ENCODE measurements around the gene CNTN1.

Gene CNTN1

DNA sequence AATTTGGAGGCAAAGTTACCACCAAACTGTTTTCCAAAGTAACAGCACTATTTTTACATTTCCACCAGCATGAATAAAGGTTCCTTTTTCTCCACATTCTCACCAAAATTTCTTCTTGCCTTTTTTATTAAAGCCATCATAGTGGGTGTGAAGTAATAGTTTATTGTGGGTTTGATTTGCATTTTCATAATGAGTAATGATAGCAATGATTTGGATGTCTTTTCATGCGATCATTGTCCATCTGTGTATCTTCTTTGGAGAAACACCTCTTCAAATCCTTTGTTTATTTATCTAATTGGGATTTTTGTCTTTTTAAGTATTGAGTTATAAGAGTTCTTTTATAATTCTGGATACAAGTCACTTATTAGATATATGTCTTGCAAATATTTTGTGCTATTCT, 172.7 kb downstream of the CNTN1 start:
- no peak for DNase-seq

GRCh38 chr12:40870981-40871380, 178.7 kb downstream of the CNTN1 start:
- DNase-seq, result no peak

GRCh38 chr12:40874868-40875267, 182.6 kb downstream of the CNTN1 start:
- no peak for DNase-seq

DNA sequence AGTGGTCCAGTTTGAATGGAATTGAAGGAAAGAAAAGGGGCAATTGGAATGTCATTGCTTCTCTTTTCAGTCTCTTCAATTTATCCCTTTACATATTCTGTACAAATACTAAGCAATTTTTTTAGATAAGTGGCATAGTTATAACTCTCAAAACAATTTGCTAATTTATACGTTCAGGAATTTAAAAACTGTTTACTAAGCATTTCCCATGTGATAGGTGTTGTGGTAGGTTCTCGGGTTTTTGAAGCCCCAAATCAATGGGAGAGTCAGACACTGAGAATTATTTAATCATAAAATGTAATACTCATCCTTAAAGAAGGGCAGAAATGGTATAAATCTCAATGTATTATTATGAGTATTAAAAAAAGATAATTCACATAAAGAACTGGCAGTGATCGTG, 197.1 kb downstream of the CNTN1 start:
- no peak for DNase-seq

DNA sequence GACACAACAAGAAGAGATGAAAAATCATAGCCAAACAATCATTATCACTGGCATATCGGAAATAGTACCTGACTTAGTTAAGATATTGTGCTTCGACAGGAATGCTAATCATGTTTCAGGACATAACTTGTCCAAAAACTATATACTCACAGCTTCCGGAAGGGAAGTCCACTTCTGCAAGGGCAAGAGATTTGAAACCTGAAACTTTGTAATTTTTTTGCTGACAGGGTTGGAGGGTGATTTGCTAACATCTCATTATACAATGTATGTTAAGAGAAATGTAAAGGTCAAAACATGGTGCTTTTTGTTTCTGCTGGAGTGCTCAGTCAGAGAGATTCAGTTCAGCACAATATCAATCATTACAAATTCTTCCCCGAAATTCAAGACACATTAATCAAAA, 200.3 kb downstream of the CNTN1 start:
- no peak for DNase-seq

- no peak for DNase-seq
These were observed 206.3 kb downstream of the CNTN1 start for GRCh38 chr12:40898505-40898904.

DNA sequence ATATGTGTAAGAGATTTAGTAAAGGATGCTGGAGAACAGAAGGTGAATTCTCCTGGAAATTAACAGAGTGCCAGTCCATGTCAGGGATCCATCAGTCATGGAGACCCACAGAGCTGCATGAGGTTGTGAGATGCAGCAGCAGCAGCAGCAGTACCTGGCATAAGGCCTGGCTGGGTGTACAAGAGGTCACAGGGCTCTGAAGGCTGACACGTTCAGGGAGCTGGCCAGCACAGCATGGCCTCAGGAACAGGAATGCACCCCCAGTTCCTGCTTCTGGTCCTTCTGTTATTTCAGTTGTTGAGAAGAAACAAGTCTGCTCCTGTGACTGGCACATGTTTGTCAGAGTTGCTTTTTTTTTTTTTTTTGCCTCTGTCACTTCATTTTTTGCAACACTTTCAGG, 210.8 kb downstream of the CNTN1 start:
- DNase-seq, result no peak

DNA sequence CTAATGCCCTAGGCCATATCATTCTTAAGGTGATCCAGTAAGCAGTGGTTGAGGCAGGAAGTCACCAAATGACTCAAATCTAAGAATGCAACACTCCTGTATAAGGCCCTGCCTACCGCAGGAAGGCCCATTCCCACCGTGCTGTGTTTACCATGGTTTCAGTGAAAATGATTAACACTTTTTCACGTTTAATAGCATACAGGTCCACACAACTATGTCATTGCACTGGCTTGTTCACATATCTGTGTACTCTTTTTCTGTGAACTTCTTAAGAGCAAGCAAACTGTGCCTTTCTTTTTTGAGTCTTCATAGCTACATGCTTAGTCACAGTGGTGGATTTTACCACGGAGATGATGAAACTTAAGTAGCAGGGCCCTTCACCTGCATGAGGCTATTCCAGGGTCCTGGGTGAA, 214.9 kb downstream of the CNTN1 start:
- no peak for DNase-seq

GRCh38 chr12:40911676-40912075, 219.4 kb downstream of the CNTN1 start:
- no peak for DNase-seq

GRCh38 chr12:40915172-40915571, 222.9 kb downstream of the CNTN1 start:
- DNase-seq, result no peak

DNA sequence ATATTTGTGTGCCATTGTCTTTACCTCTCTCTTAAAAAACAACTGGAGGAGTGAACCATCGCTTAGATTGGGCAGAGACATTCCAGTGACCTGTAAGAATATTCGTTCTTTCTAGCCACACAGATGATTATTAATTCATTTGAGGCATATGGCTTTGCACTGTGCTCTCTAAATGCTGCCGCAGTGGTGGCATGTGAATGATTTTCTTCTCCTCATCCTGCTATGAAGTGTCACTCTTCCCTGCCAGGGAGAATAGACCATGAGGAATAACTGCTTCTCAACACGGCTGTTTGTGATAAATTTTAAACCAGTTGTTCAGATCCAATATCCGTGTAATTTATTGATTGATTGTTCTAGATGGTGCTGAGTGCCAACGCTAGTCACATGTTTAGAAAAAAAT, 225.3 kb downstream of the CNTN1 start:
- no peak for DNase-seq

- DNase-seq, result no peak
These were observed 229.4 kb downstream of the CNTN1 start for GRCh38 chr12:40921563-40922163.

DNA sequence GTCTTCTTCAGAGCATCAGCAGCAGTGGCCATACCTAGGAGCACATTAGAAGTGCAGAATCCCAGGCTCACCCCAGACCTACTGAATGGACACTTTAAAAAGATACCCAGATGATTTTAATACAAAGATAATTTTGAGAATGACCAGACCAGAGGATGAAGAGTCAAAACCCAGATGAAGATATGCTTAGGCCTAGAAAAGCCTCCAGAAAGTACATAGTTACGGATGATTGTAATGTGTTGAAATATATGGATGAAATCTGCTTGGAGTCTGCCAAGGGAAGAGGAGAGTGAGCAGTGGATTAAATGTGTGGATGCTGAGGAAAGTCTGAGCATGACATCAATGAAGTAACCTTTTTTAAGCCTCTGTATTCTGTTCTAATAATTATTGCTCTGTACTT, 245.7 kb downstream of the CNTN1 start:
- no peak for DNase-seq

GRCh38 chr12:40942326-40942725, 250.1 kb downstream of the CNTN1 start:
- no peak for DNase-seq

- DNase-seq, result no peak
These were observed 253.5 kb downstream of the CNTN1 start for GRCh38 chr12:40945772-40946171.

GRCh38 chr12:40946612-40947194, 254.5 kb downstream of the CNTN1 start:
- no peak for DNase-seq

- no peak for DNase-seq
These were observed 255.6 kb downstream of the CNTN1 start for GRCh38 chr12:40947797-40948196.

DNA sequence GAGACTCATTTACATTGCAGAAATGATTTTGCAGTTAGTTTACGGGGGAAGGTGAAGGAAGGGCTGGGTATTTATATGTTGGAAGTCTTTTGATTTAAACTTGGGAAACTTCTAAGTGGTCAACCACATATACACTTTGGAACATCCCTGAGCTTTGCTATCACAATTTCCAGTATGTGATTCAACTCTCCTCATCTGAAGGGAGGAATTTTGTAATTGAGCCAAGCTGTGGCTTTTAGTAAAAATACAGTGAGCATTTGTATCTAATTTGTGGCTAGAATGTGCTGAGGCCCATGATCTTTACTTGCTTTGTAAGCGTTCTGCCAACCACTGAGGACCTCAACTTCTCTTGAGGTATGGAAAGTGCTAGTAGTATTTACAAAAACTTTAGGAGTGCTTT, 260.8 kb downstream of the CNTN1 start:
- no peak for DNase-seq

DNA sequence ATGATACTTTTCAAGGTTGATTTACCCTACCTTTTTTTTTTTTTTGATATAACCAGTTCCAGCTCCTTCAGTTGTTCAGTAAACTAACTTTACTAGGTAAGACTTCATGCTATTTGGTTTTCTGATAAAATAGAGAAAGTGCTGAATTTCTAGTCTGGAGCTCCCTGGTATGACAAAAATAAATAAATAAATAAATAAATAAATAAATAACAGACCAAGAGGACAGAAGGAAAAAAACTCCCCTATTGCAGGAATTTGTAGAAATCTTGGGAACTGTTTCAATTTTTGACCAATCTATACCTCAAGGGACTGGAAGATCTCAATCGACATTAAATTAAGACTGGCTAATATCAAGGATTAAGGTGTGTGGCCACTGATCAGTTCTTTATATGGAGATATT, 265.2 kb downstream of the CNTN1 start:
- DNase-seq, result no peak

- DNase-seq, result no peak
These were observed 266.8 kb downstream of the CNTN1 start for GRCh38 chr12:40959041-40959440.

GRCh38 chr12:40963751-40964150, 271.5 kb downstream of the CNTN1 start:
- no peak for DNase-seq

- DNase-seq, result no peak
These were observed 277.6 kb downstream of the CNTN1 start for GRCh38 chr12:40969796-40970195.

DNA sequence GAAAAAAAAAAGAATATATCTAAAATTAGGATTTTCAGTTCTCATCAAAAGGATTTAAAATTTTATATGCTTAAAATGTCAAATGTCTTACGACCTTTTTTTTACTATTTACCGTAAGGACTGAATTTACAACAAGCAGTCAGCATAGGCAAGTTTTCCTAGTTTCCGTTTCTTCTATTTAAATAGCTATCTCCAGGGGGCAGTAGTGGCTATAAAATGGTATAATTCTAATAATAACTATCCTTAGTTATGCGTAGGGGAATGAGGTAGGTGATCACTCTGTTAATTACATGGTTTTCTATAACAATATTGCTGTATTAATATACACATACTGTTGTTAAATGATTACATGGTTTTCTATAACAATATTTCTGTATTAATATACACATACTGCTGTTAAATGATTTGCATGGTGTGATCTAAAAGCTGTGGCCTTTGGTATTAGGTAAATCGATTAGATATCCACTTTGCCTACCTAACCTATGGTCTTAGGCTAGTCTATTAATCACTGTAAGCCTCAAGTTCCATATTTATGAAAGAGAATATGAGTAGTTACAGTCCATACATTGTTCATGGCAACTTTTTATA, 278.2 kb downstream of the CNTN1 start:
- DNase-seq, result no peak

DNA sequence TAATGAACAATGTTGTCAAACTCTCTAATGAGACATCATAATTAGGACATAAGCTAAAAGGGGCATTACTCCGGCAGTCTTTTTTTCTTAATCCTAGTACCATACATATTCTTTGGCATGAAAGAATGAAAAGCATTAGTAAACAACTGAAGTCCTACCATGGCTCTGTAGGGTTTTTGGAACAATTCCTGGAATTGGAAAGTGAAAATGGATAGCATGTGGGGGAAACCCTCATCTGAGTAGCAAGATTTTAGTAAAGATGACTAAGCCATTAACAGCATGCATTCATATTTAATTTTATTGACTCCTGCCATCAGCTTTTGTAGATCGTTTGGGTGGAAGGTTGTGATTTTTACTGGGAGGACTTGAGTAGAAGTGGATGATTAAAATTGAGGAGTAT, 279.7 kb downstream of the CNTN1 start:
- DNase-seq, result no peak

- DNase-seq, result no peak
These were observed 284.3 kb downstream of the CNTN1 start for GRCh38 chr12:40976546-40976945.
